GM18498 (cell line): ENCODE data around the gene ZNF598.
A peak's percentile ranks its signal among the peaks of the same experiment; 100 is the strongest.

Source experiments
- ATAC-seq: cut with Tn5 transposase; IDR thresholded peaks from one replicate; pipeline ENCODE4 v1.9.1; 2021; ENCODE audit warnings: mild to moderate bottlenecking, moderate library complexity; ENCODE audit not compliant: unreplicated experiment

ZNF598 gene

GRCh38 chr16:1991948-1992703, 17.5 kb downstream of the ZNF598 start:
- ATAC-seq: peak; percentile 49

- no peak for ATAC-seq
Observed at GRCh38 chr16:1991588-1991947, 18.1 kb downstream of the ZNF598 start.

DNA sequence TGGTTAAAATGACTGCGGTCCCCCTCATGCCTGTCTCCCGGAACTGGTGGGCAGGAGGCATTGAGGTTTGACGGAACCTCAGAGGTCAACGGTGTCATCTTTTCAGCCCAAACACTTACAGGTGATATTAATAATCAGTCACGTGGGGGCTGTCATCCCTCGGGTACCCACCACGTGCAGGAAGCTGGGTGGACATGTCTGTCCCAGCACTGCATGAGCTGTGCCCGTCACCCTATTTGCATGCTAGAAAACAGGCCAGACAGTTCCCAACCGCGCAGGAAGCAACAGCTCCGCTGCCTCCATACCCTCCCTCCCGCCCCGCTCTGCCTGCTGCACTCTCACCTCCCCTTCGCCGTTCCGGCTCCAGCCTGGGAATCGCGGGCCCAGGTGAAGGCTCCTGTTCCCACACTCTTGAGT, 18.5 kb downstream of the ZNF598 start:
- ATAC-seq: peak; percentile 50

GRCh38 chr16:1990351-1991134, 19.1 kb downstream of the ZNF598 start:
- peak; percentile 3 for ATAC-seq

GRCh38 chr16:1990101-1990350, 19.6 kb downstream of the ZNF598 start:
- no peak for ATAC-seq

GRCh38 chr16:1989209-1990100, 20.2 kb downstream of the ZNF598 start, which contains the start of gene SYNGR3:
SYNGR3 (plus strand) TSS chr16:1989970; CDS start chr16:1990103, 133 bp downstream.
- ATAC-seq: no peak

DNA sequence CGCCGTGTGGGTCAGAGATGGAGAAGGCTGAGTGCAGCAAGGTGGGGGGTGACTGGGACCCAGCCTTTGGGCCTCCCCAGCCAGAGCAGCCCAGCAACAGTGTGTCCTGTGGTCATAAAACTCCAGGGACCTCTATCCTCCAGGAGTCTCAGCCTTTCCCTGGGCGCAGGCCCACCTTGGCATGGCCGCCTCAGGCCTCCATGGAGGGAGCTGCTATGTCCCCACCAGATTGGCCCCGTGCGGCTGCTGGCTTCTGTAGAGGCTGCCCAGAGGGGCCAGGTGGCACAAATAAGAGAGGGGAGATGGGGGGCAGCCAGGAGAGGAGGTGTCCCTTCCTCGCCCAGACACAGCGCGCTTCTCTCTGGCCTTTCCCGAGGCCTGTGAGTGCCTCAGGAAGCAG, 22.4 kb downstream of the ZNF598 start:
- no peak for ATAC-seq

- ATAC-seq: no peak
Observed at GRCh38 chr16:1985466-1986150, 24.0 kb downstream of the ZNF598 start.

- peak; percentile 4 for ATAC-seq
Observed at GRCh38 chr16:1984347-1985225, 25.0 kb downstream of the ZNF598 start.

GRCh38 chr16:1983544-1984346, 25.9 kb downstream of the ZNF598 start, which contains the start of gene GFER:
GFER (plus strand) TSS chr16:1984193; CDS start chr16:1984219, 26 bp downstream.
- peak; percentile 80 for ATAC-seq

- ATAC-seq: no peak
Observed at GRCh38 chr16:1982991-1983543, 26.6 kb downstream of the ZNF598 start.

DNA sequence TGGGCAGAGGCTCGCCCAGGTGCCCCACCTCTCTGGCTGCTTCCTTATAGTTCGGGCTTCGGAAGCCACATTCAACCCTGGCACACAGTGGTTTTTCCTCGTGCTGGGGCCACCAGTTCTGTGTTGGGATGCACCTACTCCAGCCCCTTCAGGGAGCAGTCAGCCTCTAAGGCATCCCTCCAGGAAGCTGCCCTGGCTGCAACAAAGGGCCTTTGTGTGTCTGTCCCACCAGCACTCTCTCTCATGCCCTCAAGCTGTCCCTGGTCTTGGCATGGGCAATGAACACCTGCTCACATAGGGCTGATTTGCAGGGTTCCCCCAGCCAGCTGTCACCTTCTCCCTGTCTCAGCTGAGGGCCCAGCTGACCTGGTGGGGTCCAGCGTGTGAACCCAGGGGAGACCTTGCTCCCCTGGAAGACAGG, 27.6 kb downstream of the ZNF598 start:
- no peak for ATAC-seq

DNA sequence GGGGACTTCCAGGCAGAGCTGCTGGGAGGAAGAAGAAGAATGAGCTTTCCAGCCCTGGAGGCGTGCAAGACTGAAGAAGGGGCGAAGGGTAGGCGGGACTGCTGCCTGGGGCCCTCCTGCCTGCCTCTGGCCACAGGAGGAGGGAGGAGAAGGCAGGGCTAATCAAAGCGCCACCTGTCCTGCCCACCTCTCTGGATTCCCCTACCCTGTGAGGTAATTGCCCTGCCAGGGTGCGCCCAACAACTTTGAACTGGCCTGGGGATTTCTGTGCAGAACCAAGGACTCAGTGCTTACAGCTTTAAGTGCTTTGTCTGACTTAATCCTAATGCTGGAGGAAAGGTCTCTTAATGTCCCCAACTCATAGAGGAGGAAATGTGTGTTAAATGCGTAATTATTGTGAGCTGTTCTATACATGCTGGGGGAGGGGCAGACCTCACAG, 28.2 kb downstream of the ZNF598 start, which contains the start of gene NOXO1:
TSS of gene NOXO1 (minus strand) at position 72 of the 439 bp plus-strand sequence. CDS start 290 bp downstream, outside the sequence.
- no peak for ATAC-seq

- no peak for ATAC-seq
Observed at GRCh38 chr16:1980770-1981087, 28.9 kb downstream of the ZNF598 start.

GRCh38 chr16:1980030-1980769, 29.4 kb downstream of the ZNF598 start:
- no peak for ATAC-seq

DNA sequence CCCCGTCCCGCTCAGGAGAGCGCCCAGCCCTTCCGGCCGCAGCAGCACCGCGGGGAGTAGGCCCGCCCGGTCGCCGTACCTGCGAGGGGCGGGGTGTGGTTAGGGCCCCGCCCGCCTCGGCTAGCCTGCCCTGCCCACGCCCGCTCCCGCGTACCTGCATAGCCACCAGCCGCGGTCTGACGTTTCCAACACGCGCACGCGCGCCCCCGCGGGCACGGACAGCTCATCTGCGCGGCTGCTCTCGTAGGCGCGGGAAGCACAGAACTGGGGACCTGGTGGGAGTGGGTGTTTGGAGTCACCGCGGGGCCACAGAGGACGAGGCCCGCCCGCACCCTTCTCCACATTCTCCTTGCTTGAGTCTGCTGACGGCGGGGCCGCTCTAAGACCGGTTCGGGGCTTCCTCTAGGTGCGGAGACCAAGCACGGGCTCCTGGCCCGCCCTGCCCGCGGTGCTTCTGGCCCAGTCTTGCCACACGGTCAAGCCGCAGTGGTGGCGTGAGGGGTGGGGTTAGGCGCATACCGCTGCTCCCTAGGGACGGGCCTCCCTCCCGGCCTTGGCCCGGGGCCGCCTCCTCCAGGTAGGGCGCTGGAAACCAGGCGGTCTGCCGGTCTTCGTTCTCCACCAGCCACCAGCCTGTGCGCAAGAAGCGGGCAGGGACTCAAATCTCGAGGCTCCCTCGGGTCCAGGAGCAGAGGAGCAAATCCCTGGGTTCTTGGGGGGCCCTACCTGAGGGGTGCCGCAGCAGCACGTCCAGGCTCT, 30.2 kb downstream of the ZNF598 start:
- no peak for ATAC-seq

DNA sequence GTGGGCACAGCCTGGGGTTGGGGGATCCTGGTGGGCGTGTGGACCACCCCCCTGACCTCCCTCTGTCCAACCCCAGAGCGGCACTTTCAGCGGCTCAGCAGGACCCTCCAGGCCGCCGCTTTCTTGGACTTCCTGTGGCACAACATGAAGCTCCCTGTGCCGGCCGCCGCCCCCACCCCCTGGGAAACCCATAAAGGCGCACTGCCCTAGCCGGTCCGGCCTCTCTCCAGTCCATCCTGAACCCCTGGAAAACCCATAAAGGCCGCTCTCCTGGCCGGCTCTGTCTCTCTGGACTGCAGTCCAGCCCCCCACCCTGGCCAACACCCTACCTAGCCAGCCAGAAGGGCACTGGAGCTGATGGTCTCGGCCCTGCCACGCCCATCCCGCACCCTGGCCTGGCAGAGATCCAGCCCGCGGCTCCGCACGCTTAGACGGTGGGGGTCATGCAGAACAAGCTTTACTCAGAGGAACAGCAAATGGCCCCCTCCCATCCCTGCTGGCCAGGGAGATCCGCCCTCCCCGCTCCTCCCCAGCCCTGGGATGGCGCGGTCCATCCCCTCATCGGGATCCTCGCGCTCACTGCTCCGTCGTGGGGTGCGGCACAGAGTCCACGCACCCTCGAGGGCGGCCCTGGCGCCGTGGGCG, 31.0 kb downstream of the ZNF598 start:
- no peak for ATAC-seq
